ENCODE measurements around the gene ELFN1.
"Not testable (repeated sequence)": the region's sequence is repeated elsewhere in the genome, so short reads cannot be mapped to it uniquely, and the experiment has no call there.

The ELFN1 gene

DNA sequence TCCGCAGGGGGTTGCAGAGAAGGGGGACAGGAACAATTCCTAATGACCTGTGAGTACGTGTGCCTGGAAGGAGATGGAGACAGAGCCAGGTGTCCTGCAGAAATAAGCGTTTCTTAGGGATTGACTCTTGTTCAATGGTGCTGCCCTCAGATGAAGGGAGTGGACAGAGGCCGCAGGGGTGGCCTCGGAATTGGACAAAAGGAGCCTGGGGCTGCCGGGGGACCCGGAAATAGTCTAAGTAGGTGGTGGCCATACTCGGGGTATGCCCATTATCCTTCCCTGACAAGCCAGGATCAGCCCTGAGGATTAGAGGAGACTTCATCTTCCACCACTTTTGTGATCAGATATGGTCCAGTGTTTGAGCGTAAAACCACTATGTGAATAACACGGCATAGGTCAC lies 39.2 kb downstream of the ELFN1 start:
- no peak for DNase-seq (ENCODE audit: low read depth)

DNA sequence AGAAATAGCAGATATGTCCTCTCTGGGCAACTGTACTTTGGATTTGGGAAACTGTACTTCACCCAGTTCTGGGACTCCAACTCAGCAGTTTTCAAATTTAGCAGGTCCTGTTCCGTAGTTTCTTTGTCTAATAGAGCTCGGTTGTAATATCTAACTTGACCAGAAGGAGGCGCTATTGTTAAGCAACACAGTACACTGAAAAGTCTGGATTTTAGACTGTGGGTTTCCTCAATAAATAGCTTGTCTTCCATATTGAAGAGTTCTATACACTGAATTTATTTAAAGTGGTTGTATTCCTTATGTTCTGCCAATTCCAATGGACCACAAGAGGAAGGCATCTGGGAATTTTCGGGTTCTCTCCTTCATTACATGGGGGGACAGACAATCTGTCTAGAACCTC lies 39.8 kb downstream of the ELFN1 start:
- DNase-seq (ENCODE audit: low read depth): no peak

DNA sequence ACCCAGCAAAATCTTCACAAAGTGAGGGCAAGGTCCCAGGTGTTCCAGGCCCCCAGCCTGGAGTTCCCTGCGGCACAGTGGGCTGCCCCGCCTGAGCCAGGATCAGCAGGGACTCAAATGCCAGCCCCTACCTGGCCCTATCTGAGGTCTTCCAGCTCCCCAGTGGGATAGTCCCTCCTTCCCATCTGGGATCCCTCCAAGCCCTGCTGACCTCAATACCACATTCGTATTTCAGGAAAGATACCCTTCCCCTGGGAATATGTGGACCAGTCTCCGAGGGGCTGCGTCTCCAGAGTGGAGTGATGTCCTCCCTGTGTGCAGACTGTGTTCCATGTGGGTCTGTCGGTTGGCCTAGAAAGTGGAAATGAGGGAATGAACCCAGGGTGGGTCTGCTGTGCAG lies 40.9 kb downstream of the ELFN1 start:
- DNase-seq (ENCODE audit: low read depth): no peak

DNA sequence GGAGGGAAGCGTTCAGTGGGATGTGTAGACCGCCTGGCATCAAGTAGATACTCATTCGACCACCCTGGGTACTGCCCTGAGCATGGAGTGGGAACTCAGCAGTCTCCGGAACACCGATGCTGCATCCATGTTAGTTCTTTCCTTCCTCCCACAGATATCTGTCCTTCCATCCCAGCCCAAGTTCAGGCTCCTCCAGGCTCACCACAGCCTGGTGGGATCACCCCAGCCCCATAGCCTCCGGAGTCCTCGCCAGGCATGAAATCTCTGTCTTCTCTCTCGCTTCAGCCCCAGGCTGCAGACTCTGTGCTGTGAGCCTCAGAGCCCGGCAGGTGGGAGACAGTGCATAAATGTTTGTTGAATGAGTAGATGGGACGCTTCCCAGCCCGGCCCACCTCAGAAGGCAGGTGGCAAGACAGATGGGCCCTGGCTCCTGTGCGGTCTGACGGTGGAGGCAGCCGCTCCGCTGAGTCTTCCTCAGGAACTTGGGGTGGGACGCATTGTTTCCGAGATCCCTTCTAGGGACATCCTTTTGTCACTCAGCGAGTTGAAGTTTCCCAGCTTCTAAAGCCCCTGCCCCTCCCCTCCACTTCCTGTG lies 42.9 kb downstream of the ELFN1 start:
- DNase-seq (ENCODE audit: low read depth): no peak

DNA sequence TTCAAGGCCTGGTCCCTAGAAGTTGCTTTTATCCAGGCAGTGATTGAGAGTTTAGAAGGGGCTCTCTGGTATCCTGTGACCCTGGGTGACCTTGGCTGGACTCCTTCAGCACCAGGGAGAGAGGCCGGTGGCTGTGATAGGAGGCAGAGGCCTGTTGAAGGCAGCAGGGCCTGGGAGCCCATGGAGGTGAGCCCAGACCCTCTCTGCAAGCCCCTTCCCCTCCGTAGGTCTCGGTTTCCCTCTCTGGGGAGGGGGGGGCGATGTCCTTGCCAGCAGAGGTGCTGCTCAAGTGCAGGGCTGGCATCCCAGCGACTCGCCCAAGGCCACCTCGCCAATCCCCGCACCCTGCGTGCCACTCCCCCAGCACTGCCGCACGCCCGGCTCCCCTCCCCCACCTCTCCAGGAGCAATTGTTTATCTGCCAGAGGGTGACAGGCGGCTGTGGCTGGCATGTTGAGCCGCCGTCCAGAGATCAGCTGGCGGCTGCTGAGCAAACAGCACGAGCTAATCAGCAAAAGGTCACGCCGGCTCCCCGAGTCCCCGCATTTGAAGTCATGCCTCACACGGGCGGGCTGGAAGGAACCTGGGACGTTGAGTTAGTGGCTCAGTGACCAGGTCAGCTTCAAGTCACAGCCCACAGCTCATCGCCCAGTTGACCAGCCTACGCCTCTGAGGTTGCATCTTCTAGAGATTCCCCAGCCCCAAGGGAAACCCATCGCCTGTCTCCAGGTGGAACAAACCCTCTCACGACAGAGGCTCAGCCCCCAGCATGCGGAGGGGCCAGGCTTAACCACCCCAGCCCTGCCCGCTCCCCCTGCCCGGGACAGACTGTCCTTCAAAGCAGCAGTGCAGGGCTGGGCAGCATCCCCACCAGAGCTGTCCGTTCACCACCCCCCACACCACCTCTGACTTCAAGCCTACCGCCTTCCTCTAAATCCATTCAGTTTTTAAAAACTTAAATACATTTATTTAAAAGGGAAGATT lies 43.7 kb downstream of the ELFN1 start:
- no peak for DNase-seq (ENCODE audit: low read depth)

DNA sequence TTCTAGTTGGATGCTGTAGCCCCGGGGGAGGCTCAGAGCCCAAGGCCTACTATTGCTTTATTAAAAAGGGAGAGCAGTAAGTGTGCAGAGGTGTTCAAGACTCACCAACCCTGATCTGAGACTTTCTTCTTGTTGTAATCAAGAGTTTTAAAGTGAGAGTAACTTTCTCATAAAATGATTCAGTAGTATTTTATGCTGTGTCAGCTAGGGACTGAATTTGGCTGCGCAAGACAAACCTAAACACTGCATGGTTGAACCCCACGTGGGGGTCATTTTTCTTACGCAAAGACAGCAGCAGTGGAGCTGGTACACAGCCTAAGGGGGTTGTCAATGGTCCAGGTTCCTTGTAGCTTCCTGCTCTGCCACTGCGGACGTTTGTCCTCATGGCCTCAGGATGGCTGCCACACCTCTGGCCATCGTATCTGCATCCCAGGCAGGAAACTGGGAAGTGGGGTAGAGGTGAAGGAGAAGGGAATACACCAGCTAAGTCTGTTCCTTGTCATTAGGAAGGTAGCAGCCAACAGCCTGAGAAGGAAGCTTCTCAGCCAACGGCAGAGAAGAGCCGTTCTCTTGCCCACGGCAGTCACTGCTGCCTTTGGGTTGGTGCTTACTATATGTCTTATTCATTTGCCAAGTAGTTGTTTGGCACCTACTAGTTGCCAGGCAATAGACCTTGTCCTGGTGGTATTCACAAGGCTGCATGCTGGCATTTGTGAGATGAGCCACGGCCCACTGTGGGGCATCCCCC lies 44.7 kb downstream of the ELFN1 start:
- DNase-seq (ENCODE audit: low read depth): no peak

DNA sequence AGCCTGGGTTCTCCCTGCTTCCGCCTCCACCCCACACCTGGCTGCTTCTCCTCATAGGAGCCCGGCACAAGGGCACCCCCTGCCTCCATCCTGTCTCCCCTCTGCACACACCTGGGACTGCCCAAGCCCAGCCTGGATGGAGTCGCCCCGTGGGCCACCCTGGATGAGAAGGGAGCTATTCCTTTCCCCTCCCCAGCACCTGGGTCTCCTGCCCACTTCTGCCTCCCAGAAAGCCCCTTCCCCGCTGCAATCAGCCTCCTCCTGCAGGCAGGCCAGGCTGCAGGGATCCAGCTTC lies 45.2 kb downstream of the ELFN1 start:
- no peak for DNase-seq (ENCODE audit: low read depth)

DNA sequence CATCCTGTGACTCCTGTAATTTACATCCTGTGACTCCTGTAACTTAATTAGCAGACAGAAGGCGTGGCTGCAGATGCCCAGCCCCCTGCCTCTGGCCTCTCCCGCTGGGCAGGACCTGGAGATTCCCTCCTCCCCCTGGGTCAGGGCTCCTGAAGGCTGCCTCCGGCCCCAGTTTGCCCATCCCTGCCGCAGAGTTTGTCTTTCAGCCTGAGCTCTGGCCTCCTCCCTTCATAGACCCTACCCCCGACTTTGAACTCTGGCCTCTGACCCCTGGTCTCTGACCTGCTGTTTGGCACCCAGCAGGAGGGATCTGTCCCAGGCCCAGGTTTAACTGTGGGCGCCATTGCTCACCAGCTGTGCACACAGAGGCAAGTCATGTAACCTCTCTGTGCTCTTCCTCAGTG lies 45.6 kb downstream of the ELFN1 start:
- DNase-seq (ENCODE audit: low read depth): no peak

DNA sequence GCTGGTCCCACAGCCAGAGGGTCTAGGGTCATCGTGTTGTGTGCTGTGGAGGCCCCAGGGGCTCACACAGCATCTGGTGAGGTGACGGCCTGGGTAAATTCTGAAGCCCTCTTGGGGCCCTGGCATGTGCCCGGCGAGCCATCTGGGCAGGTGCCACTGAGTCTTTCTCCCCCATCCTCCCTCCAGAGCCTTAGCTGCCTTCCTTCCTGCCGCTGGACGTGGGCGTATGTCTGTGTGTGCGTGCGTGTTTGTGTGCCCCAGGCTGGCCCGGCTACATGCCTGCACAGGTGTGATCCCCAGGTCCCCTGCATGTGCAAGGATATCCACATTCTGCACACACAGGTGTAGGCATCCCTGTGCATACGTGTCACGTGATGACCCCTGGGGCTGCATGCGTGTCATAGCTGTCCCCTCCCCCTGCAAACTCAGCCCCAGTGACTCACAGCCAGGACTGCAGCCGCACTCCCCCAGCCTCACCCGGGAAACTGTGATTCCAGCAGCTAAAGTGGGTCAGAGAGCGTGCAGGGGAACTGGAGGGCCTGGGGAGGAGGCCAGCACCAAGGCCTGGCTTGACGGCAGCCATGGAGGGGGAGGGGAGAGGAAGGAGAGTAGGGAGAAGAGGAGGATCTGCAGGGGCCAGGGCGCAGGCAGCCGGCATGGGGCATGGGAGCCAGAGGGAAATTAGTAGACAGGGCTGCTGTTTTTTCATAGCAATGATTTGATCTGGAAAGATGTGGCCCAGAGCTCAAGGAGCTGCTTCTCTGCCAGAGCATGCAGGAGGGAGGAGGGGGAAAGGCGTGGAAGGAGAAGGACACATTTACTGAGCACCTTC lies 46.4 kb downstream of the ELFN1 start:
- DNase-seq (ENCODE audit: low read depth): peak; percentile 22

DNA sequence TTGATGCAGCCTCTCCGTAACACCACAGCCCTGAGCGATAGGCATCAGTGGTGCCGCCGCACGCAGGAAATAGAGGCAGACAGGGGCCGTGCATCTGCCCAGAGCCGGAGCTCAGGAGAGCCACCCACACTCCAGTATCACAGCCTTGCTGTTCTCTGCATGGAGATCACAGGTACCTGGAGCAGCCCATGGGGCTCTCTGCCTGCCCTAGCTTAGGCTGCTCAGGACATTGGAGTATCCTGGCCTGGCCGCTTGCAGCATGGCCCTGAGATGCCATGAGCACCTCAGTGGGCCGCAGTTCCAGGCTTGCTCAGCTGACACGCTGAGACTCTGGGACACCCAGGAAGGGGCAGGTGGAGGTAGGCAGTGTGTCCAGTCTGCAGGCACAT lies 47.0 kb downstream of the ELFN1 start:
- DNase-seq (ENCODE audit: low read depth): no peak

DNA sequence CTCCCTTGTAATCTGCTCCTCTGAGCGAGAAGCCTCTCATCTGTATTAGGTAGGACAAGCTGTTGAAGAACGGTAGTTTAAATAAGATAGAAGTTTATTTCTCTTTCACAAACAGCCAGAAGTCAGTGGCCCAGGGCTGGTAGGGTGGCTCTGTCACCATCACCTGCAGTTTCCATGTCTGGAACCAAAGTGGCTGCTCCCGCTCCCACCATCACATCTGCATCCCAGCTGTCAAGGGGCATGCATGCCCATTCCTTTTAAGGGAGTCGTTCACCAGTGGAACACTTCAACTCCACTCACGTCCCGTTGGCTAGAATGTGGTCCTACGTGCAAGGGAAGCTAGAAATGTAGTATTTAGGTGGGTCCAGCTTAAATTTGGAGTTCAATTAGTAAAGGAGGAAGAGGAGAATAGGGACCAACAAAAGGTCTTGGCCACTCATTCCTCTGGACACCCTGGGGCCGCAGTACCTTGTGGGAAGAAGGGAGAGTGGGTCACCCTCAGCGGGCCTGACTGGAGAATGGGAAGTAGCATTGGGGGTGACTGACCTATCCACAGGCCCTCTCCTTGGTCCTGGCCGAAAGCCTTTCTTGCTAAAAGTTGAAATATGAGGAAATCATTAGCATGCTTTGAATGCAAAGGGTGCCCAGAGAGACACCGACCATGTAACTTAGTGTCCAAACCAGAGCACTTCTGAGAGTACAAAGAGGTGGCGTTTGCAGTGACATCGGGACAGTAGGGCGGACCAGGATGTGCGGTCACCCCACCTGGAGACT lies 48.0 kb downstream of the ELFN1 start:
- DNase-seq (ENCODE audit: low read depth): no peak

DNA sequence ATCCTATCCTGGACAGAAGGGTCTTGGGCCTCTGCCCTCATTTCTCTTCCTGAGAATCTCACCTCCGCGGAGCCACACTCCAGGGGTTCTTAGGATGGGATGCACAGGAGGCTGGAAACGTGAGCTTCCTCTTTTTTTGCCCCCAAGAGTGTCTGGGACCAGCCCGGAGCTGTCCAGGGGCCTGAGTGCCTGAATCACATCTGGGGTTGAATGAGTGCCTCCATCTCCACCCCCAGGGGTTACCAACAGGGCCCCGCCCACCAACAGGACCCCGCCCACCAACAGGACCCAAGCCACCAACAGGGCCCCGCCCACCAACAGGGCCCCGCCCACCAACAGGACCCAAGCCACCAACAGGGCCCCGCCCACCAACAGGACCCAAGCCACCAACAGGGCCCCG lies 48.8 kb downstream of the ELFN1 start:
- not testable (repeated sequence) for DNase-seq (ENCODE audit: low read depth)

DNA sequence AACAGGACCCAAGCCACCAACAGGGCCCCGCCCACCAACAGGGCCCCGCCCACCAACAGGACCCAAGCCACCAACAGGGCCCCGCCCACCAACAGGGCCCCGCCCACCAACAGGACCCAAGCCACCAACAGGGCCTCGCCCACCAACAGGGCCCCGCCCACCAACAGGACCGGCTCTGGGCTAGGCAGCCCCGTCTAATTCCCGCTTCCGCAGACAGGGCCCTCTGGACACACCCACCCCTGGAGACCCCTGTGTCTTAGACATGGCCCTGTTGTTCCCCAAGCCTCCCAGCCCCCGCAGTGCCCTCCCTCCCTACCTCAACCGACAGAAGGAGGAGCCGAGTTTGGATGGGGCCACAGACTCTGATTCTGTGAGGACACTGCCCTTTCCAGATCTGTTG lies 49.2 kb downstream of the ELFN1 start:
- not testable (repeated sequence) for DNase-seq (ENCODE audit: low read depth)

DNA sequence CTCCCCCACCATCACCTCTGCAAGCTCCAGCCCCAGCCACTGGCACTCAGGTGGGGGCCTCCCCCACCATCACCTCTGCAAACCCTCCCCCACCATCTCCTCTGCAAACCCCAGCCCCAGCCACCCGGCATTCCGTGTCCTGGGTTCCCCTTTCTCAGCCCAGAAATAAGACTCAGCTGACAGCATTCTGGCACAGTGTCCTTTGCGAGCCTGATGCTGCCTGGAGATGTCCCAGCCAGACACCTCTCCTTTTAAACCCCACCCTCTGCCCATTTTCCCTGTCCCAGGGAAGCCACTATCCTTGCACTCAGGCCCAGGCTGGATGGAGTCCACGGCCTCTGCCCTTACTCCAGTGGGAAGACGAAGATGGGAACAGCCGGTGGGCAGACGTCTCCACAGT lies 49.8 kb downstream of the ELFN1 start:
- DNase-seq (ENCODE audit: low read depth): no peak

DNA sequence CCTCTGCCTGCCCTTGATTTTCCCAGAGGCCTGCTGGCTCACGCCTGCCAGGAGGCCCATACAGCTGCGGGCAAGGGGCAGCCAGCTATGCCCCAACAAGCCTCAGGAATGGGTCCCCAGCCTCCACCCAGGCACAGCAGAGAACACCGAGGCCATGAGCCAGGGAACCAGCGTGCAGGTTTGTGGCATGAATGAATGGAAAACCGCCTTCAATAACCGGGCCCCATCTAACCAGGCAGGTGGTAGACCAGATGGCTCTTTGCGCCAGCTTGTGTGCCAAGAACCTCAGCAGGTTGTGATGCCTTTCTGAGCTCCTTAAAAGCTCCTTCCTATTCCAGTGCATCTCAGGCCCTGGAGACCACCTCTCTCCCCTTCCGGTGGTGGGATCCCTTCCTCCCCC lies 50.2 kb downstream of the ELFN1 start:
- no peak for DNase-seq (ENCODE audit: low read depth)

DNA sequence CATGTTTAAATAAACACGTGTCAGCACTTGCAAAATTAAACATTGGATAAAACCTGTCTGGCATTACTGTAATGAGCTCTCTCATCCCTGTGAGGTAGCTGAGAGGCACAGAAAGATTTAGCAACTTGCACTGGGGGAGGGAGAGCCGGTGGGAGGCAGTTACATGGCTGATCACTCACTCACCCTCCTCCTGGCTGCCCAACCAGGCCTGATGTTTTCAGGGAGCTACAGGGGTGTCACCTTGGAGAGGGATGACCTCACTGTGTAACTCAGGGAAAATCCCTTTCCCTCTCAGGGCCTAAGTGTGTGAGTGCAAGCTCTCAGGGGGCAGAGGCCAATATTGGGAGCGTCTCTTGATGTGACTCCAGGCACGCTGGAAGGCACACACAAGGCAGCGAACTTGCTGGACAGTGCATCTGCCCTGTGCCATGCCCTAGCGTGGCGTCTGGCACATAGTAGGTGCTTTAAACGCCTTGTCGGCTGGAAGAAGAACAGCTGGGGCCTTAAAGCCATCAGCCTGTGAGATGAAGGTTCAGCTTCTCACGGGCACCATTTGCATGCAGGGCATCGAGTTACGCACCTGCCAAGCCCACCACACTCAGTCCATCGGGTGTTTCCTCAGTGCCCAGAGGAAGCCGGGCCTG lies 51.1 kb downstream of the ELFN1 start:
- DNase-seq (ENCODE audit: low read depth): peak; percentile 3

DNA sequence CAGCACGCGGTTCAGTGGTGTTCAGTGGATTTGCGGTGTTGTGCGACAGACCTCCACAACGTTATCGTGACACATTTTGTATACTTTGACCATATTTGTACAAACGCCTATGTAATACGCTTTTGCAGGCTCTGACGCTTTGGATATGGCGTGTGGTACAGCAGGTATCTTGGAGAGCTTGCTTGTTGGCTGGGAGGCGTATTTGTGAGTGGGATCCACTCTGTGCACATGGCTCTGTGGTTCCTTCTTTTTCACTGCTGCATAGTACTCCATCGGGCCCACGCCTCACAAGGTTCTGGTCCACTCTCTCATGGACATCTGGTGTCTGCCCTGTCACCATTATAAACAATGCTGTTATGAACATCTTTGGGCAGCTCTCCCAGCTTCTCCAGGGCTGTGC lies 53.2 kb downstream of the ELFN1 start:
- no peak for DNase-seq (ENCODE audit: low read depth)

DNA sequence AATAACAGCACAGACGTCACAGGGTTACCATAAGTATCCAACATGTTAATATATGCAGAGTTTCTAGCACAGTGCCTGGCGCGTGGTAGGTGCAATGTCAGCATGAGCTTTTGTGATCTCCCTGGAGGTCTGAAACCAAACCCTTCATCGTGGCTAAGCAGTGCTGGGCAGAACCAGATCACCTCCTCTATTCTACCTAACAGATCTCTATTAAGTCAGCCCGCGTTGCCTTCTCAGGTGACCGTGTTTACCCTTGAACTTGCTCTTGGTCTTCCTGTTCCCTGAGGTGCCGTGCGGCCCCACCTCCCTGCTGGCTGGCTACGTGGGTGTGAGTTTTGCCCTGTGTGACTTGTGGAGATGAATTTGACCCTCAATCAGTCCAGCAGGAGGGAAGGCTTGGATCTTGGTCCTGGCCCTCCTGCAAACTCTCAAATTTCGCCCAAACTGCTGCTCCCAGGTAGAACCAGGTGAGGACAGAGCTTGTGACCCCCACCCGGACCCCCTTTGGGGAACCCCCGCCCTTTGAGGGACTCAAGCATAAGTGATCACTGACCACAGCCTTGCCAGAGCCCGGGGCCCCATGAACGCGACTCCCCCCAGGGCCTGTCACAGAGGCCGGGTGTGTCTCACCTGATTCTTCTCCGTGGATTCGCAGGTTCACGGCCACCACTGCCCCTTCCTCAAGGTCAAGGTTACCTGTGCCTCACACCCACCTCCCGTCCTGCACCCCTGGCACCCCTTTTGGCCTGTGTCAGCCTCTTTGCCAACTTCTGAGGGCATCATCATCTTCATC lies 54.2 kb downstream of the ELFN1 start:
- no peak for DNase-seq (ENCODE audit: low read depth)

DNA sequence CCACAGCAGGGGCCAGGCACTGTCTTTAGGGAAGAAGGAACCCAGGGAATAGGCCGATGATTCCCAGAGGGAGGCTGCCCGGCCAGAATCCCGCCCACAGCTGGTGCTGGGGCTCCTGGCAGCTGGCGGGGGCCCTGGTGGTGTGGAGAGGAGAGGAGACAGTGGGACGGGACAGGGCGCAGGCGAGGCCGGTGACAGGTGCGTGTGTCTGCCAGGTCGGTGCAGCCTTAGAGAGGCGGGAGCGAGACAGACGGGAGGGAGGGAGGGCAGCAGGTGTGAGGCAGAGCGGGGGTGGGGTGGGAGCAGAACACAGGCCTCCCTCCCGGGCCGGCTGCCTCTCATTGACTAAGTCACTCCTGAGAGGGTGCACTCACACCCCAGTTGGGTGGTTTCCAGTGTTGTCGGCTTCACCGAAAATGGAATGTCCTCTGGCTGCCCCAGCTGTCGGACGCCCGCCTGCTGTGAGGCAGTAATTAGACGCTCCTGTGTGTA lies 55.2 kb downstream of the ELFN1 start:
- peak; percentile 36 for DNase-seq (ENCODE audit: low read depth)
